GM12878 (cell line): Measurements from ENCODE around the gene USP17L12. TPM values are rescaled to one million over a fixed set of nuclear protein-coding genes. Genes with fewer than 3 reads are reported as not detected.

Experiments
- polyA plus RNA-seq, 11 experiments: library from polyadenylated mRNA; depleted of rRNA in 4 of 11; unstranded in 6 of 11; stranded (reverse) in 5 of 11; fragments of >200 nt; fragmentation: Nextera tagmentation in 4 of 11; fragmentation: Illumina TruSeq in 1 of 11; extraction: Ambion mirVana in 4 of 11; extraction: Trizol in 1 of 11; gene quantifications; 1 replicate in 1 of 11; 2 replicates in 10 of 11; pipeline versions ENCODE4 v1.2.1 to v1.2.3, GENCODE V29; 2011 to 2016; ENCODE audit warnings: inconsistent platforms in 2 of 11, missing spikeins in 2 of 11, low read depth in 1 of 11
- total RNA-seq, 4 experiments: library from RNA; depleted of rRNA in 3 of 4; stranded (reverse); fragments of >200 nt in 3 of 4; fragmentation: Illumina TruSeq in 1 of 4; extraction: Trizol in 1 of 4; gene quantifications; 2 replicates each; pipeline versions ENCODE4 v1.2.1 to v1.2.3, GENCODE V29; 2013 to 2021

The USP17L12 gene
- total and polyA plus RNA-seq, 10 of the 15 experiments (the other 5 are each of a cell fraction or from before 2014, with no cell fraction given) = not detected

Other genes with a start within 250 kb of the USP17L12 start
Only the 7 nearest of the 20 such genes appear.
- gene USP17L10, start 9.5 kb upstream of the USP17L12 start, total RNA-seq (2014; rRNA removed) = not detected in 2 replicates
- not detected in 2 replicates for gene USP17L10, start 9.5 kb upstream of the USP17L12 start, total RNA-seq (2014; rRNA removed; fragmentation: Illumina TruSeq; extraction: Trizol)
- not detected in 2 replicates for gene USP17L10, start 9.5 kb upstream of the USP17L12 start, total RNA-seq (2021)
- not detected in 2 replicates for gene USP17L10, start 9.5 kb upstream of the USP17L12 start, polyA plus RNA-seq (2011; rRNA removed)
- gene USP17L10, start 9.5 kb upstream of the USP17L12 start, polyA plus RNA-seq (2014; fragmentation: Illumina TruSeq; extraction: Trizol) = not detected in 2 replicates
- not detected for gene USP17L10, start 9.5 kb upstream of the USP17L12 start, polyA plus RNA-seq (2014; fragmentation: Nextera tagmentation; extraction: Ambion mirVana)
- gene USP17L10, start 9.5 kb upstream of the USP17L12 start, polyA plus RNA-seq (2014; rRNA removed) = not detected in 2 replicates
- not detected for gene USP17L10, start 9.5 kb upstream of the USP17L12 start, polyA plus RNA-seq (2016; fragmentation: Nextera tagmentation; extraction: Ambion mirVana)
- not detected in 2 replicates for gene USP17L11, start 4.7 kb upstream of the USP17L12 start, total RNA-seq (2014; rRNA removed)
- not detected in 2 replicates for gene USP17L11, start 4.7 kb upstream of the USP17L12 start, total RNA-seq (2014; rRNA removed; fragmentation: Illumina TruSeq; extraction: Trizol)
- gene USP17L11, start 4.7 kb upstream of the USP17L12 start, total RNA-seq (2021) = 0.28 TPM in 1 of 2 replicates, not detected in the other
- gene USP17L11, start 4.7 kb upstream of the USP17L12 start, polyA plus RNA-seq (2011; rRNA removed) = not detected in 2 replicates
- gene USP17L11, start 4.7 kb upstream of the USP17L12 start, polyA plus RNA-seq (2014; fragmentation: Illumina TruSeq; extraction: Trizol) = not detected in 2 replicates
- gene USP17L11, start 4.7 kb upstream of the USP17L12 start, polyA plus RNA-seq (2014; fragmentation: Nextera tagmentation; extraction: Ambion mirVana) = not detected
- not detected in 2 replicates for gene USP17L11, start 4.7 kb upstream of the USP17L12 start, polyA plus RNA-seq (2014; rRNA removed)
- under 1 TPM; 0.25 to 0.62 TPM for gene USP17L11, start 4.7 kb upstream of the USP17L12 start, polyA plus RNA-seq (2016; fragmentation: Nextera tagmentation; extraction: Ambion mirVana)
- gene USP17L13, start 4.7 kb downstream of the USP17L12 start, total RNA-seq (2014; rRNA removed) = not detected in 2 replicates
- gene USP17L13, start 4.7 kb downstream of the USP17L12 start, total RNA-seq (2014; rRNA removed; fragmentation: Illumina TruSeq; extraction: Trizol) = not detected in 2 replicates
- not detected in 2 replicates for gene USP17L13, start 4.7 kb downstream of the USP17L12 start, total RNA-seq (2021)
- not detected in 2 replicates for gene USP17L13, start 4.7 kb downstream of the USP17L12 start, polyA plus RNA-seq (2011; rRNA removed)
- gene USP17L13, start 4.7 kb downstream of the USP17L12 start, polyA plus RNA-seq (2014; fragmentation: Illumina TruSeq; extraction: Trizol) = not detected in 2 replicates
- not detected for gene USP17L13, start 4.7 kb downstream of the USP17L12 start, polyA plus RNA-seq (2014; fragmentation: Nextera tagmentation; extraction: Ambion mirVana)
- not detected in 2 replicates for gene USP17L13, start 4.7 kb downstream of the USP17L12 start, polyA plus RNA-seq (2014; rRNA removed)
- gene USP17L13, start 4.7 kb downstream of the USP17L12 start, polyA plus RNA-seq (2016; fragmentation: Nextera tagmentation; extraction: Ambion mirVana) = not detected
- gene USP17L15, start 14.2 kb downstream of the USP17L12 start, total RNA-seq (2014; rRNA removed) = not detected in 2 replicates
- gene USP17L15, start 14.2 kb downstream of the USP17L12 start, total RNA-seq (2014; rRNA removed; fragmentation: Illumina TruSeq; extraction: Trizol) = not detected in 2 replicates
- gene USP17L15, start 14.2 kb downstream of the USP17L12 start, total RNA-seq (2021) = not detected in 2 replicates
- gene USP17L15, start 14.2 kb downstream of the USP17L12 start, polyA plus RNA-seq (2011; rRNA removed) = not detected in 2 replicates
- 0.07 TPM in 1 of 2 replicates, not detected in the other for gene USP17L15, start 14.2 kb downstream of the USP17L12 start, polyA plus RNA-seq (2014; fragmentation: Illumina TruSeq; extraction: Trizol)
- gene USP17L15, start 14.2 kb downstream of the USP17L12 start, polyA plus RNA-seq (2014; fragmentation: Nextera tagmentation; extraction: Ambion mirVana) = under 1 TPM in 1 of 2 experiments, not detected in 1; 0.04 TPM
- 0.12 TPM in 1 of 2 replicates, not detected in the other for gene USP17L15, start 14.2 kb downstream of the USP17L12 start, polyA plus RNA-seq (2014; rRNA removed)
- not detected for gene USP17L15, start 14.2 kb downstream of the USP17L12 start, polyA plus RNA-seq (2016; fragmentation: Nextera tagmentation; extraction: Ambion mirVana)
- gene USP17L17, start 23.7 kb downstream of the USP17L12 start, total RNA-seq (2014; rRNA removed) = not detected in 2 replicates
- not detected in 2 replicates for gene USP17L17, start 23.7 kb downstream of the USP17L12 start, total RNA-seq (2014; rRNA removed; fragmentation: Illumina TruSeq; extraction: Trizol)
- not detected in 2 replicates for gene USP17L17, start 23.7 kb downstream of the USP17L12 start, total RNA-seq (2021)
- gene USP17L17, start 23.7 kb downstream of the USP17L12 start, polyA plus RNA-seq (2011; rRNA removed) = not detected in 2 replicates
- gene USP17L17, start 23.7 kb downstream of the USP17L12 start, polyA plus RNA-seq (2014; fragmentation: Illumina TruSeq; extraction: Trizol) = not detected in 2 replicates
- gene USP17L17, start 23.7 kb downstream of the USP17L12 start, polyA plus RNA-seq (2014; fragmentation: Nextera tagmentation; extraction: Ambion mirVana) = not detected
- not detected in 2 replicates for gene USP17L17, start 23.7 kb downstream of the USP17L12 start, polyA plus RNA-seq (2014; rRNA removed)
- gene USP17L17, start 23.7 kb downstream of the USP17L12 start, polyA plus RNA-seq (2016; fragmentation: Nextera tagmentation; extraction: Ambion mirVana) = not detected
- not detected in 2 replicates for gene USP17L18, start 28.5 kb downstream of the USP17L12 start, total RNA-seq (2014; rRNA removed)
- not detected in 2 replicates for gene USP17L18, start 28.5 kb downstream of the USP17L12 start, total RNA-seq (2014; rRNA removed; fragmentation: Illumina TruSeq; extraction: Trizol)
- not detected in 2 replicates for gene USP17L18, start 28.5 kb downstream of the USP17L12 start, total RNA-seq (2021)
- not detected in 2 replicates for gene USP17L18, start 28.5 kb downstream of the USP17L12 start, polyA plus RNA-seq (2011; rRNA removed)
- not detected in 2 replicates for gene USP17L18, start 28.5 kb downstream of the USP17L12 start, polyA plus RNA-seq (2014; fragmentation: Illumina TruSeq; extraction: Trizol)
- gene USP17L18, start 28.5 kb downstream of the USP17L12 start, polyA plus RNA-seq (2014; fragmentation: Nextera tagmentation; extraction: Ambion mirVana) = not detected
- not detected in 2 replicates for gene USP17L18, start 28.5 kb downstream of the USP17L12 start, polyA plus RNA-seq (2014; rRNA removed)
- not detected for gene USP17L18, start 28.5 kb downstream of the USP17L12 start, polyA plus RNA-seq (2016; fragmentation: Nextera tagmentation; extraction: Ambion mirVana)
- gene USP17L19, start 33.2 kb downstream of the USP17L12 start, total RNA-seq (2014; rRNA removed) = not detected in 2 replicates
- gene USP17L19, start 33.2 kb downstream of the USP17L12 start, total RNA-seq (2014; rRNA removed; fragmentation: Illumina TruSeq; extraction: Trizol) = not detected in 2 replicates
- not detected in 2 replicates for gene USP17L19, start 33.2 kb downstream of the USP17L12 start, total RNA-seq (2021)
- not detected in 2 replicates for gene USP17L19, start 33.2 kb downstream of the USP17L12 start, polyA plus RNA-seq (2011; rRNA removed)
- not detected in 2 replicates for gene USP17L19, start 33.2 kb downstream of the USP17L12 start, polyA plus RNA-seq (2014; fragmentation: Illumina TruSeq; extraction: Trizol)
- gene USP17L19, start 33.2 kb downstream of the USP17L12 start, polyA plus RNA-seq (2014; fragmentation: Nextera tagmentation; extraction: Ambion mirVana) = not detected
- gene USP17L19, start 33.2 kb downstream of the USP17L12 start, polyA plus RNA-seq (2014; rRNA removed) = not detected in 2 replicates
- not detected for gene USP17L19, start 33.2 kb downstream of the USP17L12 start, polyA plus RNA-seq (2016; fragmentation: Nextera tagmentation; extraction: Ambion mirVana)